Stimulated activated CD4-positive, alpha-beta T cell treated with anti-CD3 and anti-CD28 coated beads, Interleukin-4, amount 100 ng/mL, for 4 hours (primary cell): ENCODE data around the gene HAUS1.
"Not testable (repeated sequence)": the region's sequence is repeated elsewhere in the genome, so short reads cannot be mapped to it uniquely, and the experiment has no call there.

Source experiments
- DNase-seq, 2 experiments: peaks; one replicate each; pipeline ENCODE4 v3.0.0-alpha.2; 2020

Gene HAUS1

GRCh38 chr18:46160050-46160798 lies 56.0 kb downstream of the HAUS1 start:
- no peak for DNase-seq

GRCh38 chr18:46160840-46161239 lies 56.7 kb downstream of the HAUS1 start:
- DNase-seq: not testable (repeated sequence)

GRCh38 chr18:46161703-46162396 lies 57.7 kb downstream of the HAUS1 start:
- no peak for DNase-seq

GRCh38 chr18:46163091-46163490 lies 58.9 kb downstream of the HAUS1 start:
- no peak for DNase-seq

GRCh38 chr18:46163941-46164499 lies 59.8 kb downstream of the HAUS1 start:
- no peak for DNase-seq

GRCh38 chr18:46164502-46164901 lies 60.3 kb downstream of the HAUS1 start:
- not testable (repeated sequence) for DNase-seq

GRCh38 chr18:46164920-46165319 lies 60.7 kb downstream of the HAUS1 start:
- no peak for DNase-seq

- no peak for DNase-seq
These were observed 62.2 kb downstream of the HAUS1 start for GRCh38 chr18:46166261-46166970.

GRCh38 chr18:46167971-46168370 lies 63.8 kb downstream of the HAUS1 start:
- peak in 1 of 2 experiments; percentile 27 for DNase-seq

- DNase-seq: no peak
These were observed 65.3 kb downstream of the HAUS1 start for GRCh38 chr18:46169464-46169941.

- DNase-seq: no peak
These were observed 67.1 kb downstream of the HAUS1 start for GRCh38 chr18:46171331-46171730.

- DNase-seq: peak; percentile 92 to 93
These were observed 69.5 kb downstream of the HAUS1 start for GRCh38 chr18:46173393-46174341.

- peak; percentile 26 to 39 for DNase-seq
These were observed 70.3 kb downstream of the HAUS1 start for GRCh38 chr18:46174342-46175041.

GRCh38 chr18:46176001-46176400 lies 71.8 kb downstream of the HAUS1 start:
- DNase-seq: no peak
